Fibroblast of villous mesenchyme (primary cell): ENCODE results near the gene EIF6. TPM values are rescaled to one million over a fixed set of nuclear protein-coding genes. Genes with fewer than 3 reads are reported as not detected.

Experiments
- DNase-seq: peaks from one replicate; pipeline ENCODE4 v3.0.0-alpha.2; 2010; ENCODE audit warnings: low read depth
- H3K4me3 ChIP-seq: 2 replicates; pipeline ENCODE4 v1.5.1; 2011; ENCODE audit warnings: low read depth, mild to moderate bottlenecking, low read length
- CTCF ChIP-seq: IDR thresholded peaks from 2 replicates; pipeline ENCODE4 v1.5.1; 2012; ENCODE audit warnings: low read depth, mild to moderate bottlenecking, low read length; ENCODE audit not compliant: insufficient read depth
- total RNA-seq: library from RNA; depleted of rRNA; stranded (reverse); fragments of >200 nt; gene quantifications from 2 replicates; pipeline ENCODE4 v1.2.3, GENCODE V29; 2012

Gene EIF6
- 107 and 123 TPM in 2 replicates for total RNA-seq

- TF ChIP-seq CTCF: no peak
- peak; percentile 84 for DNase-seq
- peak within 1 kb of the TSS; percentile 92 for H3K4me3 ChIP-seq
Measured at GRCh38 chr20:35284267-35284991, at the start of gene EIF6. Gene EIF6, minus strand, starts transcription at chr20:35284772. Its CDS starts 285 bp downstream, at chr20:35284487.

GRCh38 chr20:35333606-35334005 is 49.0 kb upstream of the EIF6 start:
- TF ChIP-seq CTCF: no peak
- DNase-seq: no peak
- no peak overlapping the region for H3K4me3 ChIP-seq

GRCh38 chr20:35332540-35333200 is 48.1 kb upstream of the EIF6 start:
- no peak for TF ChIP-seq CTCF
- DNase-seq: no peak
- no peak overlapping the region for H3K4me3 ChIP-seq

GRCh38 chr20:35329435-35330139 is 45.0 kb upstream of the EIF6 start:
- DNase-seq: peak; percentile 73
- no peak overlapping the region for H3K4me3 ChIP-seq
- TF ChIP-seq CTCF: peak; percentile 71

- H3K4me3 ChIP-seq: no peak overlapping the region
- no peak for DNase-seq
- no peak for TF ChIP-seq CTCF
Measured at GRCh38 chr20:35328689-35329088, 44.1 kb upstream of the EIF6 start.

- no peak for TF ChIP-seq CTCF
- H3K4me3 ChIP-seq: no peak overlapping the region
- DNase-seq: no peak
Measured at GRCh38 chr20:35328095-35328685, 43.6 kb upstream of the EIF6 start.
